SU-DHL-6 (cell line): ENCODE data around the gene KAT6B.

ENCODE experiments used
- H2AFZ ChIP-seq: fragments of 200-600 bp; sonication (generic); 2 replicates; pipeline ENCODE4 v1.6.1; 2014; ENCODE audit warnings: low read depth, mild to moderate bottlenecking, moderate library complexity, mixed read lengths, antibody characterized with exemption, low read length; ENCODE audit not compliant: severe bottlenecking
- H3F3A ChIP-seq: fragments of 200-600 bp; shearing (Covaris generic); 2 replicates; pipeline ENCODE4 v1.6.0; 2016; ENCODE audit warnings: antibody characterized with exemption, mild to moderate bottlenecking; ENCODE audit not compliant: insufficient read depth
- H3K27ac ChIP-seq: fragments of 200-600 bp; sonication (generic); 2 replicates; pipeline ENCODE4 v1.5.1; 2016; ENCODE audit warnings: low read depth, mild to moderate bottlenecking, low read length, moderate library complexity, mixed read lengths
- H3K27me3 ChIP-seq: fragments of 200-600 bp; sonication (generic), shearing (Covaris generic); 2 replicates; pipeline ENCODE4 v1.6.0; 2014; ENCODE audit warnings: mild to moderate bottlenecking, low read length
- H3K36me3 ChIP-seq: fragments of 200-600 bp; sonication (generic); 2 replicates; pipeline ENCODE4 v1.6.1; 2014; ENCODE audit warnings: mild to moderate bottlenecking, low read length, mixed read lengths
- H3K4me2 ChIP-seq: fragments of 300-600, 200-600 bp; shearing (Covaris generic), sonication (generic); 2 replicates; pipeline ENCODE4 v1.6.0; 2014; ENCODE audit warnings: low read length, low read depth, mild to moderate bottlenecking; ENCODE audit not compliant: poor library complexity, severe bottlenecking
- H3K4me3 ChIP-seq: fragments of 200-600 bp; sonication (generic); 2 replicates; pipeline ENCODE4 v1.5.1; 2014; ENCODE audit warnings: antibody characterized with exemption, low read length, mild to moderate bottlenecking, mixed read lengths; ENCODE audit not compliant: insufficient read depth, poor library complexity, severe bottlenecking
- H3K79me2 ChIP-seq: fragments of 200-600 bp; sonication (generic); 2 replicates; pipeline ENCODE4 v1.6.1; 2014; ENCODE audit warnings: mild to moderate bottlenecking, low read length, moderate library complexity; ENCODE audit not compliant: insufficient read depth
- H3K9ac ChIP-seq: fragments of 200-600 bp; sonication (generic); 2 replicates; pipeline ENCODE4 v1.7.0; 2014; ENCODE audit warnings: mild to moderate bottlenecking, low read length
- H3K9me2 ChIP-seq: fragments of 200-600 bp; sonication (generic); replicated peaks from 2 replicates; pipeline ENCODE4 v1.6.1; 2014; ENCODE audit warnings: low read length; ENCODE audit not compliant: insufficient read depth
- H3K9me3 ChIP-seq: fragments of 200-600 bp; sonication (generic); 2 replicates; pipeline ENCODE4 v1.6.1; 2014; ENCODE audit warnings: low read length, mixed read lengths; ENCODE audit not compliant: insufficient read depth
- H4K20me1 ChIP-seq: fragments of 200-600 bp; sonication (generic); 2 replicates; pipeline ENCODE4 v1.6.1; 2014; ENCODE audit warnings: low read depth, mild to moderate bottlenecking, antibody characterized with exemption, low read length, moderate library complexity, mixed read lengths
- EZH2phosphoT487 ChIP-seq: fragments of 200-600 bp; sonication (generic), shearing (Covaris generic); conservative IDR thresholded peaks from 2 replicates; pipeline ENCODE4 v1.6.1; 2018; ENCODE audit warnings: mild to moderate bottlenecking, antibody characterized with exemption, low read length, moderate library complexity, mixed read lengths
- TF ChIP-seq, protein P1 (sequence below): fragments of 200-600 bp; sonication (generic); IDR thresholded peaks from one replicate; pipeline ENCODE4 v1.5.1; 2017; ENCODE audit warnings: antibody characterized with exemption, mild to moderate bottlenecking, low read length, moderate library complexity; ENCODE audit not compliant: insufficient read depth, poor library complexity, severe bottlenecking

Gene KAT6B

DNA sequence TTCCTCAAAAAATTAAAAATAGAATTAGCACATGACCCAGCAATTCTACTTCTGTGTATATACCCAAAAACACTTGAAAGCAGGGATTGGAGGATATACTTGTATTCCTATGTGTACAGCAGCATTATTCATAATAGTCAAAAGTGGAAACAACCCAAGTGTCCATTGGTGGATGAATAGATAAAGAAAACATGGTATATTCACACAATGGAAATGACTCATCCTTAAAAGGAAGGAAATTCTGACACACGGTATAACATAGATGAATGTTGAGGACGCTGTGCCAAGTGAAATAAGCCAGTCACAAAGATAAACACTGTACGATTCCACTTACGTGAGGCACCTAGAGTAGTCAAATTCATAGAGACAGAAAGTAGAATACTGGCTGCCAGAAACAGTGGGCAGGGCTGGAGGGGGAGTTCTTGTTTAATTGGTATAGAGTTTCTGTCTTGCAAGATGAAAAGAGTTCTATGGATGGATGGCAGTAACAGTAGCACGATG, 26.6 kb upstream of the KAT6B start:
- Histone ChIP-seq H3K27me3 (no peaks in the 10 kb centered on the region), H3K4me3 (no peak overlapping the region), H3K9me3 (no peaks in the 10 kb centered on the region), H4K20me1 (no peaks in the 10 kb centered on the region), H3K4me2 (no peak overlapping the region), H3K9ac (no peak overlapping the region), H3F3A (no peaks in the 10 kb centered on the region), H3K36me3 (no peaks in the 10 kb centered on the region), H3K9me2 (no peaks in the 10 kb centered on the region), H2AFZ (no peak overlapping the region), H3K27ac (no peak overlapping the region), H3K79me2 (no peaks in the 10 kb centered on the region)
- TF ChIP-seq EZH2phosphoT487, result no peak
- TF ChIP-seq, protein P1, sequence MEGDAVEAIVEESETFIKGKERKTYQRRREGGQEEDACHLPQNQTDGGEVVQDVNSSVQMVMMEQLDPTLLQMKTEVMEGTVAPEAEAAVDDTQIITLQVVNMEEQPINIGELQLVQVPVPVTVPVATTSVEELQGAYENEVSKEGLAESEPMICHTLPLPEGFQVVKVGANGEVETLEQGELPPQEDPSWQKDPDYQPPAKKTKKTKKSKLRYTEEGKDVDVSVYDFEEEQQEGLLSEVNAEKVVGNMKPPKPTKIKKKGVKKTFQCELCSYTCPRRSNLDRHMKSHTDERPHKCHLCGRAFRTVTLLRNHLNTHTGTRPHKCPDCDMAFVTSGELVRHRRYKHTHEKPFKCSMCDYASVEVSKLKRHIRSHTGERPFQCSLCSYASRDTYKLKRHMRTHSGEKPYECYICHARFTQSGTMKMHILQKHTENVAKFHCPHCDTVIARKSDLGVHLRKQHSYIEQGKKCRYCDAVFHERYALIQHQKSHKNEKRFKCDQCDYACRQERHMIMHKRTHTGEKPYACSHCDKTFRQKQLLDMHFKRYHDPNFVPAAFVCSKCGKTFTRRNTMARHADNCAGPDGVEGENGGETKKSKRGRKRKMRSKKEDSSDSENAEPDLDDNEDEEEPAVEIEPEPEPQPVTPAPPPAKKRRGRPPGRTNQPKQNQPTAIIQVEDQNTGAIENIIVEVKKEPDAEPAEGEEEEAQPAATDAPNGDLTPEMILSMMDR, result no peak

DNA sequence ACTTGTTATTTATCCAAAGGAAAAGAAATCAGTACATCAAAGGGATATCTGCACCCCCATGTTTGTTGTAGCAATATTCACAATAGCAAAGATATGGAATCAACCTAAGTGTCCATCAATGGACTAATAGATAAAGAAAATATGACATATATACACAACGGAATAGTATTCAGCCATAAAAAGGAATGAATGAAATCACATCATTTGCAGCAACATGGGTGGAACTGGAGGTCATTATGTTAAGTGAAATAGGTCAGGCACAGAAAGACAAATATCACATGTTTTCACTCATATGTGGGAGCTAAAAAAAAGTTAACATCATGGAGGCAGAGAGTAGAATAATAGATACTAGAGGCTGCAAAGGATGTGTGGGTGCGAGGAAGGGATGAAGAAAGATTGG, 25.0 kb upstream of the KAT6B start:
- H3K9me3 ChIP-seq, result no peaks in the 10 kb centered on the region
- no peak overlapping the region for H3K9ac ChIP-seq
- H3F3A ChIP-seq, result no peaks in the 10 kb centered on the region
- no peaks in the 10 kb centered on the region for H3K27me3 ChIP-seq
- no peak overlapping the region for H2AFZ ChIP-seq
- H3K36me3 ChIP-seq, result no peaks in the 10 kb centered on the region
- H3K4me3 ChIP-seq, result no peak overlapping the region
- H3K27ac ChIP-seq, result no peak overlapping the region
- H3K4me2 ChIP-seq, result no peak overlapping the region
- H4K20me1 ChIP-seq, result no peaks in the 10 kb centered on the region
- H3K79me2 ChIP-seq, result no peaks in the 10 kb centered on the region
- TF ChIP-seq, protein P1, result no peak
- no peak for TF ChIP-seq EZH2phosphoT487
- no peaks in the 10 kb centered on the region for H3K9me2 ChIP-seq

DNA sequence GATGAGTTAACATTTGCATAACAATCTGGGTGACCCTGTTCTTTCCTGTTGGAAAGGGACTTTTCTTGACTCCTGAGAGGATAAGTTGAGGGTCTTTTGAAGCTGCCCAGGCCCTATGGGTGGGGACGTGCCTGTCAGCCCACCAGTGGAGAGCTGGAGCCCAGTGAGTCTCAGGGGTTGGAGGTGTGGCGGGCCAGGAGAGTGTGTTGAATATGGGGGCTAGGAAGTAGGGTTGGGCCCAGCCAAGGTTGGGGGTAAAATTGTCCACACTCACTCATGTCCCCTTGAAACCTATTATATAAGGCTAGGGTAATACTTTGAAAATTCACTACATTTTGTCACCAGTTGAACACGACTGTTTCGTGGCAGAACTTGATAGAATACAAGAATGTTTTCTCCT, 17.9 kb upstream of the KAT6B start:
- Histone ChIP-seq H3K4me2 (no peak overlapping the region), H3K79me2 (no peaks in the 10 kb centered on the region), H4K20me1 (no peaks in the 10 kb centered on the region), H3K27ac (no peak overlapping the region), H3K9me3 (no peaks in the 10 kb centered on the region), H3K36me3 (no peaks in the 10 kb centered on the region), H3K9ac (no peak overlapping the region), H3K9me2 (no peaks in the 10 kb centered on the region), H2AFZ (no peak overlapping the region), H3K27me3 (no peaks in the 10 kb centered on the region), H3K4me3 (no peak overlapping the region), H3F3A (no peaks in the 10 kb centered on the region)
- TF ChIP-seq, protein P1, result no peak
- TF ChIP-seq EZH2phosphoT487, result no peak

DNA sequence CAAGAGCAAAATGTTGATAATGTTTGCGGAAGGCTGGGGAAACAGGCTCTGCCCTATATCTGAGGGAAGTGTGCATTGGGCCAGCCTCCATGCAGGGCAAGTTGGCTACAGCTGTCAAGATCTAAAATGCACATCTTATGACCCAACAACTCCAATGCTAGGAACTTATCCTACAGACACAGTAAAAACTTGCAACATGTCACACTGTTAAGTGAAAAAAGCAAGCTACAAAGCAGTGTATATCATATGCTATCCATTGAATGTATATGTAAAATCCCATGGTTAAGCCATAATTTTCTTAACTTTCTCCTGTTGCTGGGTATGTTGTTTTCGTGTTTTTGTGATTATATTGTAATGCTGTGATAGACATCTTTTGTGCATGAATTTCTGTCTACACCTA, 16.3 kb upstream of the KAT6B start:
- Histone ChIP-seq H2AFZ (no peak overlapping the region), H3K4me3 (no peak overlapping the region), H3K79me2 (no peaks in the 10 kb centered on the region), H3K27me3 (no peaks in the 10 kb centered on the region), H4K20me1 (no peaks in the 10 kb centered on the region), H3F3A (no peaks in the 10 kb centered on the region), H3K9ac (no peak overlapping the region), H3K4me2 (no peak overlapping the region), H3K36me3 (no peaks in the 10 kb centered on the region), H3K9me3 (no peaks in the 10 kb centered on the region), H3K27ac (no peak overlapping the region), H3K9me2 (no peaks in the 10 kb centered on the region)
- TF ChIP-seq, protein P1, result no peak
- no peak for TF ChIP-seq EZH2phosphoT487
